Cerebellar nuclear complex (tissue), 1 donor: ENCODE results near the gene DIS3.
A peak's percentile ranks its signal among the peaks of the same experiment; 100 is the strongest.
"Not testable (repeated sequence)": the region's sequence is repeated elsewhere in the genome, so short reads cannot be mapped to it uniquely, and the experiment has no call there.

Experiments
- DNase-seq, 2 experiments: peaks; one replicate each; lab custom pipeline; 2025; lab: John Stamatoyannopoulos, UW

Gene DIS3, protein sequence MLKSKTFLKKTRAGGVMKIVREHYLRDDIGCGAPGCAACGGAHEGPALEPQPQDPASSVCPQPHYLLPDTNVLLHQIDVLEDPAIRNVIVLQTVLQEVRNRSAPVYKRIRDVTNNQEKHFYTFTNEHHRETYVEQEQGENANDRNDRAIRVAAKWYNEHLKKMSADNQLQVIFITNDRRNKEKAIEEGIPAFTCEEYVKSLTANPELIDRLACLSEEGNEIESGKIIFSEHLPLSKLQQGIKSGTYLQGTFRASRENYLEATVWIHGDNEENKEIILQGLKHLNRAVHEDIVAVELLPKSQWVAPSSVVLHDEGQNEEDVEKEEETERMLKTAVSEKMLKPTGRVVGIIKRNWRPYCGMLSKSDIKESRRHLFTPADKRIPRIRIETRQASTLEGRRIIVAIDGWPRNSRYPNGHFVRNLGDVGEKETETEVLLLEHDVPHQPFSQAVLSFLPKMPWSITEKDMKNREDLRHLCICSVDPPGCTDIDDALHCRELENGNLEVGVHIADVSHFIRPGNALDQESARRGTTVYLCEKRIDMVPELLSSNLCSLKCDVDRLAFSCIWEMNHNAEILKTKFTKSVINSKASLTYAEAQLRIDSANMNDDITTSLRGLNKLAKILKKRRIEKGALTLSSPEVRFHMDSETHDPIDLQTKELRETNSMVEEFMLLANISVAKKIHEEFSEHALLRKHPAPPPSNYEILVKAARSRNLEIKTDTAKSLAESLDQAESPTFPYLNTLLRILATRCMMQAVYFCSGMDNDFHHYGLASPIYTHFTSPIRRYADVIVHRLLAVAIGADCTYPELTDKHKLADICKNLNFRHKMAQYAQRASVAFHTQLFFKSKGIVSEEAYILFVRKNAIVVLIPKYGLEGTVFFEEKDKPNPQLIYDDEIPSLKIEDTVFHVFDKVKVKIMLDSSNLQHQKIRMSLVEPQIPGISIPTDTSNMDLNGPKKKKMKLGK

GRCh38 chr13:72781451-72782439, at the start of gene DIS3, which contains the start of gene PIBF1:
Gene DIS3, minus strand, starts transcription at chr13:72781900. Its CDS starts 68 bp downstream, at chr13:72781832.
Gene PIBF1, plus strand, starts transcription at chr13:72782133. Its CDS starts 1,337 bp downstream, at chr13:72783470.
- peak; percentile 71 to 89 for DNase-seq

DNA sequence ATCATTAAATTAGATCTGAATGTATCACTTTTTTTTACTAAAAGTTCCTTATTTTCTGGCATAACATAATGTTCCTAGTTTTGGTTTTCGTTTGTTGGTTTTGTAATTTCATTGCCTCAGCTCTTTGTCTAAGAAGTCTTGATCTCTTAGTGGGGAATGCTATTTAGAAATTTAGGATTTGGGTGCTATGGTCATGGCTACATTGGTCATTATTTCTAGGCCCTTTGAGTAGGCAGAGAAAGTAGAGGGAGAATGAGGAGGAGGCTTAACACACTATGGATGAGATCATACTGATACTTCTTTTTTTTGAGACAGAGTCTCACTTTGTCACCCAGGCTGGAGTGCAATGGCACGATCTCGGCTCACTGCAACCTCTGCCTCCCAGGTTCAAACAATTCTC, 42.0 kb upstream of the DIS3 start:
- no peak for DNase-seq

DNA sequence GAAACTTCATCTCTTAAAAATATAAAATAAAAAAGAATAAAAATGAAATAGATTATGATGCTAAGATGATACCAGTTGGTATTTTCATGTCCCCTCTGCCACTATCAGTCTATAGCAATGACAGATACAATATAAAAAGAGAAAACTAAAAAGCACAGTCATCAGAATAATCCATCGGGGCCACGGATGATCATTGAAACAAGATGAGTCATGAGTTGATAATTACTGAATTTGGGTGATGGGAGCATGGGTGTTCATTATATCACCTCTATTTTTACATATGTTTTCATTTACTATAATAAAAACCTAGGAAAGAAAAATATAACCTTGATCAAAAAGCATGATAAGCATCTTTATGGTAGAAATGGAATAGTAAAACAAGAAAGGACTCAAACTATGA, 41.4 kb upstream of the DIS3 start:
- DNase-seq, result no peak

DNA sequence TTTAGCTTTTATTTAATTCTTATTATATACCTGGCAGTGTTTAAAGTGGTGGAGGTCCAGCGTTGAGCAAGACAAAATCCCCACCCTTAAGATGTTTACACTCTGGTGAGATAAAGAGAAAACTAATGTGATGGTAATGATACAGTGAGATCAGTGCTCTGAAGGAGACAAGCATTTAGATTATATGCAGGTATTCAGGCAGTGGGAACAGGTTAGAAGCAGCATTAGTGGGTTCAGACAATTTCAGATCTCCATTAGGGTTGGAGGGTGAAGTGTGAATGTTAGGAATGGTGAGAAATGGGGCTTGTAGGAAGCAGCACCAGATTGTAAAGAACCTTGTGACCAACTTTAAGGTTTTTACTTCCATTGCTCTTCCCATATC, 39.2 kb upstream of the DIS3 start:
- DNase-seq, result no peak

DNA sequence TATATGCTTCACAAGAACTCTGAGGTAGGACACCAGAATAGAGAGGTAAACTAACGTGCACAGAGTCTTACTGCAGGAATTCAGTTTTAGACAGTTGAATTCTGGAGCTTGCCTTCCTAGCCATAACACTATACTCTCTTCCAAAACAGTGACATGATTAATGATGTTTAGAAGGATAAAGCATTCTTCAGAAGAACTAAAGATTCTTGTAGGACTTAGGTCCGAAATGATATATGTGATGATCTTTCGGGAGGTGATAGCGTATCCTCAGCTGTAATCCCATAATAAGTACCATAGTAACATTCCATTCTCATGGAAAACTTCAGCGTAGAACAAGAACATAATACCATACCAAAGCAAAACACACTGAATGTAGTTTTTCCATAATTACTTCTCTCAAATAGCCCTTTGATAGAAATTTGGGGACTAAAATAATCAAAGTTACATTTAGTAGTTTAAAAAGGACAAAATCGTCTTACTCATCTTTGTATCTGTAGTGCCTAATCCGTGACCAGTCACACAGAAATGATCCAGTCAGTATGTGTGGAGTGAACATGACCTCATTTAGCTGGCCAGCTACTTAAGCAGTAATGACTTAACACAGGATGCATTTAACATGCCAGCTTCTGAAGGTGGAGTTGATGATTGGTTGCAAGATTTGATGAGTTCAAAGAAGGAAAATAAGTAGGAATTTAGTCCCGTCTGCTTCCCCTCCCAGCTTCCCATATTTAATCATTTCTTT, 38.6 kb upstream of the DIS3 start:
- no peak for DNase-seq

DNA sequence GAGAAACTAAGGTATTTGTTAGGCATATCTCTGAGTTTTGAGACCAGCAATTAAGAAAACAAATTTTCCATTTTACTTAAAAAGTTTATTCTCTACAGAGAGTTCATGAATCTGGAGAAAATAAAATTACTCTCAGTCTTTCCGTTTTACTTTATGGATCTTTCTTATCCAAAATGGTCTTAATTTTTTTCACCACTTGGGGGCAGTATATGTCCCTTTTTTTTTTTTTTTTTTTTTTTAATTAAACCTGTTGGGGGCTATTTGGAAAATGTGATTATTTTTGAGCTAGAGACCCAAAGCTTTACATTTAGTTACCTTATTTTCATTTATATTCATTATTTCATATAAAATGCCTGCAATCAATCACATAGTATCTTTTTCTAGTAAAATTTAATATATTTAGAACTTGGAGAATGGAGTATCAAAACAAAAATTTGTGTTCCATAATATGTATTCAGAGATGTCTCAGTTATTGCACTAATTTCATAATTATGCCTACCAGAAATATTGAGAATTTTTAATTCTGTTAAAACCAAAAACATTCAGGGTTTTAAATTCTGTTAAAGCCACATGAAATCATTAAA, 27.3 kb upstream of the DIS3 start:
- DNase-seq, result no peak

DNA sequence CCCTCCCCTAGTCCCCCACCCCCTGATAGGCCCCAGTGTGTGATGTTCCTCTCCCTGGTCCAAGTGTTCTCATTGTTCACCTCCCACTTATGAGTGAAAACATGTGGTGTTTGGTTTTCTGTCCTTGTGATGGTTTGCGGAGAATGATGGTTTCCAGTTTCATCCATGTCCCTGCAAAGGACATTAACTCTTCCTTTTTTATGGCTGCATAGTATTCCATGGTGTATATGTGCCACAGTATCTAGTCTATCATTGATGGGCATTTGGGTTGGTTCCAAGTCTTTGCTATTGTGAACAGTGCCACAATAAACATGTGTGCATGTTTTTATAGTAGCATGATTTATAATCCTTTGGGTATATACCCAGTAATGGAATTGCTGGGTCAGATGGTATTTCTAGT, 24.8 kb upstream of the DIS3 start:
- not testable (repeated sequence) for DNase-seq

- DNase-seq, result no peak
Measured at GRCh38 chr13:72805676-72806346, 24.1 kb upstream of the DIS3 start.

DNA sequence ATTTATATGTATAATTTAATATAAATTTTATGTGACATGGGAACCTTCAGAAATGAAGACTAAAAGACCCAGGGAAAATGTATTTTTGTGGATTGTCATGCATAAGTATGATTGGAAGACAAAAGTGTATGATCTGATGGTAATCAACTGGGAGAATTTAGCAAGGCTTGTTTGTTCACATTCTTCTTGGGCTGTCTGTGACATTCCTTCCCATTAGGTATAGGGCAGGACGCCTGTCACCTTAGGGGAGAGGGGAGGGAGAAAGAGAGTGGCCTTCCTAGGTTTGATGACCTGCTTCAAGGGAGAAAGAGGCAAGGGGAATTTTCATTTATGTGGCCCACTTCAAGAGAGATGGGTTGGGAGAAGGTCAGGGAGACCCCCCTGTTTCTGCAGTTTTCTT, 22.6 kb upstream of the DIS3 start:
- no peak for DNase-seq

- DNase-seq, result no peak
Measured at GRCh38 chr13:72798817-72799216, 17.1 kb upstream of the DIS3 start.

GRCh38 chr13:72792640-72793039, 10.9 kb upstream of the DIS3 start:
- no peak for DNase-seq

DNA sequence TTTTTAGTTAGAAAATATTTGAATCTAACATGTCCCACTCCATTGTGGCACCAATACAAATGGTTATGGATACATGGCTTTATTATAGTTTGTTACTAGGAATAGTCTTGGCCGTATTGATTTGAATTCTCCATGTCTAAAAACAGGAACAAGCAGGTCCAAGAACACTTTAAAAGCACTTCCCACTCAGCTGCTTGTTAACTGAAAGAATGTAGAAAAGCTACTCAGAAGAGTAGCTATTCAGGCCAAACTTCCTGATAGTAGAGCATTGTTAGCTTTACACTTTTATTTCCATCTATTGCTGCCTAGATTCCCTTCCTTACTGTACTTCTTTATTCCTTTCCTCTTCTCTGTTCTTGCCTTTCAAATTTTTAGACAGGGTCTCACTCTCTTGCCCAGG, 7.1 kb upstream of the DIS3 start:
- DNase-seq, result no peak

DNA sequence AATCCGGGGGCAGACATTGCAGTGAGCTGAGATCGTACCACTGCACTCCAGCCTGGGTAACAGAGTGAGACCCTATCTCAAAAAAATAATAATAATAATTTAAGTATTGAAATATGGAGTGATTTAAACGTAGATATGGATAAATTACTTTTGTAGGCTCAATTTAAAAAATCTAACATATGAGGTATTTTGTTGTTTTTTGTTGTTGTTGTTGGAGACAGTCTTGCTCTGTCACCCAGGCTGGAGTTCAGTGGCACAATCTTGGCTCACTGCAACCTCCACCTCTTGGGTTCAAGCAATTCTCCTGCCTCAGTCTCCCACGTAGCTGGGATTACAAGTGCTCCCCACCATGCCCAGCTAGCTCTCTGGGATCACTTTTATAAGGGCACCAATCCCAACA, 3.0 kb upstream of the DIS3 start:
- DNase-seq, result not testable (repeated sequence)

- DNase-seq, result no peak
Measured at GRCh38 chr13:72782717-72783116, 1.0 kb upstream of the DIS3 start.

DNA sequence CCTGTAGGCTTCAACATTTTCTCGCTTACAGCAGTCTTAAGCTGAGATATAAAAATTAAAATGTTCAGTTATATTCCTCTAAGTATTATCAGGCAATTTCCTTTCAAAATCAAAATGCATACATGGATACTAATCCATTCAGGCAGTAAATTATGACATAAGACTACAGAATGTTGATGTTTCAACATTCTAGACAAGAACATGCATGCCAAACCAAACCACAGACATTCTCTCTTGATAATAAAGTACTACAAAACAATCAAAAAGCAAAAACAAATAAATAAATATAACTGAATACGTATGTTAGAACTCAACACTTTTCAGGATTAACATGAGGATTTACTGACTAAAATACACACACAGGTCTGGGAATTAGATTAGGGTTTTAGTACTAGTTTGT, 7.7 kb downstream of the DIS3 start:
- no peak for DNase-seq

DNA sequence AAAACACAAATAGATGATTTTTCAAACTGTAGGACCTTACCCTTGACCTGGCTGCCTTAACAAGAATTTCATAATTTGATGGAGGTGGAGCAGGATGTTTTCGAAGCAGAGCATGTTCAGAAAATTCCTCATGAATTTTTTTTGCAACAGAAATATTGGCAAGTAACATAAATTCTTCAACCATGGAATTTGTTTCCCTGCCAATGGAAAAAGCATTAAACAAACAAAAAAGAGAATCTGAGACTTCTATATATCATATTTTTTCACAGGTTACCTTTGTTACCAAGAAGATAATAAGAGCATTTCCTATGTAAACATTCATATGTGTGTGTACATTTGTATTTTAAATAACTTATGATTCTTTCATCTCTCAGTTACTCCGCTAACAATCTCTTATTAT, 18.3 kb downstream of the DIS3 start:
- DNase-seq, result no peak

DNA sequence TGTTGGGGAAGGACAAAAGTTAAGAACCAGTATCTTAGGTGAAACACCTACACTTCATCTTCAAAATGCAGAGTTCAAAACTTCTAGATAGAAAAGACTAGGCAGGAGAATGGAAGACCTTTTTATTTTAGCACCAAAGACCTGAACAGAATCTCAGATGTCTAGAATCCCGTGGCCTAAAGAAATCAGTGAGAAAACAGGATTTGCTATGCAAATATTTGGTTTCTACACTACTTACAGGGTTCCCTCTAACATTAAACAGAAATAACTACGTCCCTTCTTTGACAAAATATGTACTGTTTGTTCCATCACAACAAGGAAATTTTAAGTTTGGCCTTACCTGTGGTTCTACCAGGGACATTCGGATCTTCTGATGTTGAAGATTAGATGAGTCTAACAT, 21.5 kb downstream of the DIS3 start:
- DNase-seq, result no peak

DNA sequence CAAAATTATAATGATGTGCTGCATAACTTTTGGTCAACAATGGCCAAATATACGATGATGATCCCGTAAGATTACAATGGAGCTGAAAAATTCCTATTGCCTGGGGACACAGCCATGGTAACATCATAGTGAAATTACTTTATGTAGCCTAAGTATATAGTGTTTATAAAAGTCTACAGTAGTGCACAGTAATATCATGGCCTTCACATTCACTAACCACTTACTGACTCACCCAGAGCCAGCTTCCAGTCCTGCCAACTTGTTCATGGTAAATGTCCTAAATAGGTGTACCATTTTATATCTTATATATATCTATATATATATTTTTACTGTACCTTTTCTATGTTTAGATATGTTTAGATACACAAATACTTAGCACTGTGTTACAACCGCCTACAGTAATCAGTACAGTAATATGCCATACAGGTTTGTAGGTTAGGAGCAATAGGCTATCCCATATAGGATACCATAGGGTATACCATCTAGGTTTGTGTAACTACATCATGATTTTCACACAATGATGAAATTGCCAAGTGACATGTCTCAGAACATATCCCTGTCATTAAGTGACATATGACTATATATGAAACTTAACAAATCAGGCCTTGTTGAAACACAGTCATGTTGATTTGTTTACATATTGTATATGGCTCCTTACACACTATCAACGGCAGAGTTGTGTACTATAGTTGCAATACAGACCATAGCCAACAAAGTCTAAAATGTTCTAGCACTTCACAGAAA, 23.7 kb downstream of the DIS3 start:
- no peak for DNase-seq

DNA sequence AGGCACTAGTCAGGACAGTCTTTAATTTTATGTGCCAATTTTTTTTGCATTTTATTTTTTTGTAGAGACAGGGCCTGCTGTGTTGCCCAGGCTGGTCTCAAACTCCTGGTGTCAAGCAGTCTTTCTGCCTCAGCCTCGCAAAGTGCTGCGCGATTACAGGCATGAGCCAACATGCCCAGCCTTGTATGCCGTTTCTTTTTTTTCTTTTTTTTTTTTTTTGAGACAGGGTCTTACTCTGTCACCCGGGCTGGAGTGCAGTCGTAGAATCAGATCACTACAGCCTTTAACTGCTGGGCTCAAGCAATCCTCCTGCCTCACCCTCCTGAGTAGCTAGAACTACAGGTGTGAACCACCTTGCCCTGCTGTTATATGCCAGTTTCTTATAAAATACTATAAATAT, 27.6 kb downstream of the DIS3 start:
- DNase-seq, result no peak
